ENCODE data around the gene MRPS7.

MRPS7 gene

GRCh38 chr17:75261336-75262111 lies at the start of gene MRPS7, which contains the start of gene GGA3 (continued):
- TF ChIP-seq ZNF530 (tag by site-specific recombination; IDR thresholded peaks at IDR 0.05; ENCODE audit: low read depth) (no peak), ZBTB48 (tag by site-specific recombination; IDR thresholded peaks at IDR 0.05) (no peak), ZNF280D (tag by site-specific recombination; IDR thresholded peaks at IDR 0.05) (no peak), ZNF274 (IDR thresholded peaks at IDR 0.05; ENCODE audit: low read length) (no peak), ZNF274 (tag by site-specific recombination; IDR thresholded peaks at IDR 0.05; ENCODE audit: borderline replicate concordance) (no peak), ZNF248 (tag by site-specific recombination; IDR thresholded peaks at IDR 0.05) (no peak), ZNF324 (tag by site-specific recombination; IDR thresholded peaks at IDR 0.05) (peak; percentile 97), ZNF114 (tag by site-specific recombination; IDR thresholded peaks at IDR 0.05) (no peak), HOXC10 (CRISPR knock-in tag; IDR thresholded peaks at IDR 0.05) (no peak), TSHZ1 (tag by site-specific recombination; IDR thresholded peaks at IDR 0.05; ENCODE audit: borderline replicate concordance) (no peak), ZNF362 (tag by site-specific recombination; IDR thresholded peaks at IDR 0.05) (no peak), KLF16 (tag by site-specific recombination; IDR thresholded peaks at IDR 0.05) (peak; percentile 93), ZNF132 (tag by site-specific recombination; IDR thresholded peaks at IDR 0.05; ENCODE audit: borderline replicate concordance) (no peak), ZNF830 (tag by site-specific recombination; IDR thresholded peaks at IDR 0.05; ENCODE audit: low read depth) (no peak)
- TF ChIP-seq, protein P1, sequence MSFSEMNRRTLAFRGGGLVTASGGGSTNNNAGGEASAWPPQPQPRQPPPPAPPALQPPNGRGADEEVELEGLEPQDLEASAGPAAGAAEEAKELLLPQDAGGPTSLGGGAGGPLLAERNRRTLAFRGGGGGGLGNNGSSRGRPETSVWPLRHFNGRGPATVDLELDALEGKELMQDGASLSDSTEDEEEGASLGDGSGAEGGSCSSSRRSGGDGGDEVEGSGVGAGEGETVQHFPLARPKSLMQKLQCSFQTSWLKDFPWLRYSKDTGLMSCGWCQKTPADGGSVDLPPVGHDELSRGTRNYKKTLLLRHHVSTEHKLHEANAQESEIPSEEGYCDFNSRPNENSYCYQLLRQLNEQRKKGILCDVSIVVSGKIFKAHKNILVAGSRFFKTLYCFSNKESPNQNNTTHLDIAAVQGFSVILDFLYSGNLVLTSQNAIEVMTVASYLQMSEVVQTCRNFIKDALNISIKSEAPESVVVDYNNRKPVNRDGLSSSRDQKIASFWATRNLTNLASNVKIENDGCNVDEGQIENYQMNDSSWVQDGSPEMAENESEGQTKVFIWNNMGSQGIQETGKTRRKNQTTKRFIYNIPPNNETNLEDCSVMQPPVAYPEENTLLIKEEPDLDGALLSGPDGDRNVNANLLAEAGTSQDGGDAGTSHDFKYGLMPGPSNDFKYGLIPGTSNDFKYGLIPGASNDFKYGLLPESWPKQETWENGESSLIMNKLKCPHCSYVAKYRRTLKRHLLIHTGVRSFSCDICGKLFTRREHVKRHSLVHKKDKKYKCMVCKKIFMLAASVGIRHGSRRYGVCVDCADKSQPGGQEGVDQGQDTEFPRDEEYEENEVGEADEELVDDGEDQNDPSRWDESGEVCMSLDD (tag by site-specific recombination; IDR thresholded peaks at IDR 0.05) = no peak
- TF ChIP-seq, protein P2, sequence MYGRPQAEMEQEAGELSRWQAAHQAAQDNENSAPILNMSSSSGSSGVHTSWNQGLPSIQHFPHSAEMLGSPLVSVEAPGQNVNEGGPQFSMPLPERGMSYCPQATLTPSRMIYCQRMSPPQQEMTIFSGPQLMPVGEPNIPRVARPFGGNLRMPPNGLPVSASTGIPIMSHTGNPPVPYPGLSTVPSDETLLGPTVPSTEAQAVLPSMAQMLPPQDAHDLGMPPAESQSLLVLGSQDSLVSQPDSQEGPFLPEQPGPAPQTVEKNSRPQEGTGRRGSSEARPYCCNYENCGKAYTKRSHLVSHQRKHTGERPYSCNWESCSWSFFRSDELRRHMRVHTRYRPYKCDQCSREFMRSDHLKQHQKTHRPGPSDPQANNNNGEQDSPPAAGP (tag by site-specific recombination; IDR thresholded peaks at IDR 0.05) = peak; percentile 85
- TF ChIP-seq, protein P3, sequence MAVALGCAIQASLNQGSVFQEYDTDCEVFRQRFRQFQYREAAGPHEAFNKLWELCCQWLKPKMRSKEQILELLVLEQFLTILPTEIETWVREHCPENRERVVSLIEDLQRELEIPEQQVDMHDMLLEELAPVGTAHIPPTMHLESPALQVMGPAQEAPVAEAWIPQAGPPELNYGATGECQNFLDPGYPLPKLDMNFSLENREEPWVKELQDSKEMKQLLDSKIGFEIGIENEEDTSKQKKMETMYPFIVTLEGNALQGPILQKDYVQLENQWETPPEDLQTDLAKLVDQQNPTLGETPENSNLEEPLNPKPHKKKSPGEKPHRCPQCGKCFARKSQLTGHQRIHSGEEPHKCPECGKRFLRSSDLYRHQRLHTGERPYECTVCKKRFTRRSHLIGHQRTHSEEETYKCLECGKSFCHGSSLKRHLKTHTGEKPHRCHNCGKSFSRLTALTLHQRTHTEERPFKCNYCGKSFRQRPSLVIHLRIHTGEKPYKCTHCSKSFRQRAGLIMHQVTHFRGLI (tag by site-specific recombination; IDR thresholded peaks at IDR 0.05) = peak; percentile 82
- TF ChIP-seq, protein P4, sequence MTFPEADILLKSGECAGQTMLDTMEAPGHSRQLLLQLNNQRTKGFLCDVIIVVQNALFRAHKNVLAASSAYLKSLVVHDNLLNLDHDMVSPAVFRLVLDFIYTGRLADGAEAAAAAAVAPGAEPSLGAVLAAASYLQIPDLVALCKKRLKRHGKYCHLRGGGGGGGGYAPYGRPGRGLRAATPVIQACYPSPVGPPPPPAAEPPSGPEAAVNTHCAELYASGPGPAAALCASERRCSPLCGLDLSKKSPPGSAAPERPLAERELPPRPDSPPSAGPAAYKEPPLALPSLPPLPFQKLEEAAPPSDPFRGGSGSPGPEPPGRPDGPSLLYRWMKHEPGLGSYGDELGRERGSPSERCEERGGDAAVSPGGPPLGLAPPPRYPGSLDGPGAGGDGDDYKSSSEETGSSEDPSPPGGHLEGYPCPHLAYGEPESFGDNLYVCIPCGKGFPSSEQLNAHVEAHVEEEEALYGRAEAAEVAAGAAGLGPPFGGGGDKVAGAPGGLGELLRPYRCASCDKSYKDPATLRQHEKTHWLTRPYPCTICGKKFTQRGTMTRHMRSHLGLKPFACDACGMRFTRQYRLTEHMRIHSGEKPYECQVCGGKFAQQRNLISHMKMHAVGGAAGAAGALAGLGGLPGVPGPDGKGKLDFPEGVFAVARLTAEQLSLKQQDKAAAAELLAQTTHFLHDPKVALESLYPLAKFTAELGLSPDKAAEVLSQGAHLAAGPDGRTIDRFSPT (tag by site-specific recombination; IDR thresholded peaks at IDR 0.05) = peak; percentile 98
- TF ChIP-seq, protein P5, sequence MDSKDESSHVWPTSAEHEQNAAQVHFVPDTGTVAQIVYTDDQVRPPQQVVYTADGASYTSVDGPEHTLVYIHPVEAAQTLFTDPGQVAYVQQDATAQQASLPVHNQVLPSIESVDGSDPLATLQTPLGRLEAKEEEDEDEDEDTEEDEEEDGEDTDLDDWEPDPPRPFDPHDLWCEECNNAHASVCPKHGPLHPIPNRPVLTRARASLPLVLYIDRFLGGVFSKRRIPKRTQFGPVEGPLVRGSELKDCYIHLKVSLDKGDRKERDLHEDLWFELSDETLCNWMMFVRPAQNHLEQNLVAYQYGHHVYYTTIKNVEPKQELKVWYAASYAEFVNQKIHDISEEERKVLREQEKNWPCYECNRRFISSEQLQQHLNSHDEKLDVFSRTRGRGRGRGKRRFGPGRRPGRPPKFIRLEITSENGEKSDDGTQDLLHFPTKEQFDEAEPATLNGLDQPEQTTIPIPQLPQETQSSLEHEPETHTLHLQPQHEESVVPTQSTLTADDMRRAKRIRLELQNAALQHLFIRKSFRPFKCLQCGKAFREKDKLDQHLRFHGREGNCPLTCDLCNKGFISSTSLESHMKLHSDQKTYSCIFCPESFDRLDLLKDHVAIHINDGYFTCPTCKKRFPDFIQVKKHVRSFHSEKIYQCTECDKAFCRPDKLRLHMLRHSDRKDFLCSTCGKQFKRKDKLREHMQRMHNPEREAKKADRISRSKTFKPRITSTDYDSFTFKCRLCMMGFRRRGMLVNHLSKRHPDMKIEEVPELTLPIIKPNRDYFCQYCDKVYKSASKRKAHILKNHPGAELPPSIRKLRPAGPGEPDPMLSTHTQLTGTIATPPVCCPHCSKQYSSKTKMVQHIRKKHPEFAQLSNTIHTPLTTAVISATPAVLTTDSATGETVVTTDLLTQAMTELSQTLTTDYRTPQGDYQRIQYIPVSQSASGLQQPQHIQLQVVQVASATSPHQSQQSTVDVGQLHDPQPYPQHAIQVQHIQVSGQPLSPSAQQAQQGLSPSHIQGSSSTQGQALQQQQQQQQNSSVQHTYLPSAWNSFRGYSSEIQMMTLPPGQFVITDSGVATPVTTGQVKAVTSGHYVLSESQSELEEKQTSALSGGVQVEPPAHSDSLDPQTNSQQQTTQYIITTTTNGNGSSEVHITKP (tag by site-specific recombination; IDR thresholded peaks at IDR 0.05) = peak; percentile 74

Data from HEK293 (cell line).